OCI-LY7 (cell line): ENCODE results near the gene APOB.

Source experiments
- EZH2phosphoT487 ChIP-seq: fragments of 200-600 bp; sonication (generic); IDR thresholded peaks from 2 replicates; pipeline ENCODE4 v1.6.1; 2018; ENCODE audit warnings: low read depth, borderline replicate concordance, mild to moderate bottlenecking, mixed run types, antibody characterized with exemption, low read length, moderate library complexity, mixed read lengths
- TF ChIP-seq, protein P1 (sequence below): fragments of 200-600 bp; sonication (generic); conservative IDR thresholded peaks from 2 replicates; pipeline ENCODE4 v1.5.1; 2014; ENCODE audit warnings: mild to moderate bottlenecking, antibody characterized with exemption, low read length, moderate library complexity, mixed read lengths

DNA sequence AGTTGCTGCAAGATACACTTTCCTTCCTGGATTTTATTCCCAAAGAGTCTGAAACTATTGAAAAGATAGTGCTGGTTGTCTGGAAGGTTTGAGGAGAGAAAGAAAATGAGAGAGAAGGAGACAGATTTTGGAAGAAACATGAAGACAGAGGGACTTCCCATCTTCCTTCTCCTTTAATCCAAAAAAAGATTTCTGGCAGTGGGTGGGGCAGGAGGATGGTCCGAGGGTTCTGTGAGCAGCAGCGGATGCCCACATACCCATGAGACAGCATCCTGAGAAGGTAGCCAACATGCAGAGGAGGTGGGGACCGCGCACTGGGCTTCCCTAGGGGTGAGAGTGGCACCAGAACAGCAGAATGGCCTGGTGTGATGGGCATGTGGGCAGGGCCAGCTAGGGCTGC is 84.6 kb downstream of the APOB start:
- no peak for TF ChIP-seq EZH2phosphoT487
- TF ChIP-seq, protein P1, sequence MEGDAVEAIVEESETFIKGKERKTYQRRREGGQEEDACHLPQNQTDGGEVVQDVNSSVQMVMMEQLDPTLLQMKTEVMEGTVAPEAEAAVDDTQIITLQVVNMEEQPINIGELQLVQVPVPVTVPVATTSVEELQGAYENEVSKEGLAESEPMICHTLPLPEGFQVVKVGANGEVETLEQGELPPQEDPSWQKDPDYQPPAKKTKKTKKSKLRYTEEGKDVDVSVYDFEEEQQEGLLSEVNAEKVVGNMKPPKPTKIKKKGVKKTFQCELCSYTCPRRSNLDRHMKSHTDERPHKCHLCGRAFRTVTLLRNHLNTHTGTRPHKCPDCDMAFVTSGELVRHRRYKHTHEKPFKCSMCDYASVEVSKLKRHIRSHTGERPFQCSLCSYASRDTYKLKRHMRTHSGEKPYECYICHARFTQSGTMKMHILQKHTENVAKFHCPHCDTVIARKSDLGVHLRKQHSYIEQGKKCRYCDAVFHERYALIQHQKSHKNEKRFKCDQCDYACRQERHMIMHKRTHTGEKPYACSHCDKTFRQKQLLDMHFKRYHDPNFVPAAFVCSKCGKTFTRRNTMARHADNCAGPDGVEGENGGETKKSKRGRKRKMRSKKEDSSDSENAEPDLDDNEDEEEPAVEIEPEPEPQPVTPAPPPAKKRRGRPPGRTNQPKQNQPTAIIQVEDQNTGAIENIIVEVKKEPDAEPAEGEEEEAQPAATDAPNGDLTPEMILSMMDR: no peak
